ENCODE measurements around the gene WFIKKN2. TPM values are rescaled to one million over a fixed set of nuclear protein-coding genes. Genes with fewer than 3 reads are reported as not detected.

The WFIKKN2 gene
- total RNA-seq, 2 donors from 2014 or later: 0.29 to 0.35 TPM

- no peak overlapping the region for H3K27ac Mint-ChIP-seq
- no peaks in the 10 kb centered on the region for H3K36me3 ChIP-seq (ENCODE audit: control insufficient read depth, insufficient read depth, low read length)
- H3K9me3 Mint-ChIP-seq: no peaks in the 10 kb centered on the region
- DNase-seq: no peak
- H3K4me3 Mint-ChIP-seq: no peak overlapping the region
- H3K36me3 Mint-ChIP-seq (ENCODE audit: low read depth): no peaks in the 10 kb centered on the region
- H3K27me3 ChIP-seq (ENCODE audit: control insufficient read depth, insufficient read depth, low read length, poor library complexity, severe bottlenecking): no peaks in the 10 kb centered on the region
- no peak overlapping the region for H3K4me3 ChIP-seq (ENCODE audit: low read length)
- TF ChIP-seq CTCF (conservative IDR thresholded peaks at IDR 0.05): no peak
- peaks cover 2% of the 10 kb centered on the region for H3K27me3 Mint-ChIP-seq (ENCODE audit: insufficient read depth)
- no peak overlapping the region for H3K27ac ChIP-seq (ENCODE audit: low read depth, low read length)
- H3K9ac ChIP-seq (ENCODE audit: extremely low read depth, low read length, poor library complexity, severe bottlenecking): no peak overlapping the region
- no peaks in the 10 kb centered on the region for H3K4me1 ChIP-seq (ENCODE audit: control insufficient read depth, insufficient read depth, low read length)
- no peaks in the 10 kb centered on the region for H3K9me3 ChIP-seq (ENCODE audit: control insufficient read depth, low read length)
- H3K4me1 Mint-ChIP-seq: no peaks in the 10 kb centered on the region
These were observed 21.8 kb upstream of the WFIKKN2 start for GRCh38 chr17:50813583-50813982.

GRCh38 chr17:50815400-50815799, 20.0 kb upstream of the WFIKKN2 start:
- no peaks in the 10 kb centered on the region for H3K36me3 ChIP-seq (ENCODE audit: control insufficient read depth, insufficient read depth, low read length)
- no peaks in the 10 kb centered on the region for H3K4me1 Mint-ChIP-seq
- no peaks in the 10 kb centered on the region for H3K9me3 Mint-ChIP-seq

GRCh38 chr17:50816271-50816670, 19.1 kb upstream of the WFIKKN2 start:
- DNase-seq: no peak
- H3K9me3 ChIP-seq (ENCODE audit: control insufficient read depth, low read length): no peaks in the 10 kb centered on the region
- Mint-ChIP-seq H3K27me3 (ENCODE audit: insufficient read depth) (peaks cover 5% of the 10 kb centered on the region), H3K27ac (no peak overlapping the region), H3K36me3 (ENCODE audit: low read depth) (no peaks in the 10 kb centered on the region), H3K4me1 (no peaks in the 10 kb centered on the region), H3K4me3 (no peak overlapping the region), H3K9me3 (no peaks in the 10 kb centered on the region)
- no peaks in the 10 kb centered on the region for H3K4me1 ChIP-seq (ENCODE audit: control insufficient read depth, insufficient read depth, low read length)
- H3K4me3 ChIP-seq (ENCODE audit: low read length): no peak overlapping the region
- H3K27ac ChIP-seq (ENCODE audit: low read depth, low read length): no peak overlapping the region
- TF ChIP-seq CTCF (conservative IDR thresholded peaks at IDR 0.05): no peak
- no peak overlapping the region for H3K9ac ChIP-seq (ENCODE audit: extremely low read depth, low read length, poor library complexity, severe bottlenecking)
- WGBS, 2 experiments (ENCODE audit: insufficient coverage in 1 of 2, insufficient read length in 1 of 2): 91 to 100% methylated on average over 2 to 5 of the region's 5 CpGs
- H3K36me3 ChIP-seq (ENCODE audit: control insufficient read depth, insufficient read depth, low read length): no peaks in the 10 kb centered on the region
- H3K27me3 ChIP-seq (ENCODE audit: control insufficient read depth, insufficient read depth, low read length, poor library complexity, severe bottlenecking): no peaks in the 10 kb centered on the region

More at GRCh38 chr17:50815400-50815799, 20.0 kb upstream of the WFIKKN2 start:
- WGBS, 2 experiments (ENCODE audit: insufficient coverage in 1 of 2, insufficient read length in 1 of 2): 93 to 96% methylated on average over 3 of the region's 3 CpGs
- no peaks in the 10 kb centered on the region for H3K9me3 ChIP-seq (ENCODE audit: control insufficient read depth, low read length)
- H3K27ac ChIP-seq (ENCODE audit: low read depth, low read length): no peak overlapping the region
- H3K4me1 ChIP-seq (ENCODE audit: control insufficient read depth, insufficient read depth, low read length): no peaks in the 10 kb centered on the region
- H3K27ac Mint-ChIP-seq: no peak overlapping the region
- no peak for DNase-seq
- no peak for TF ChIP-seq CTCF (conservative IDR thresholded peaks at IDR 0.05)
- H3K9ac ChIP-seq (ENCODE audit: extremely low read depth, low read length, poor library complexity, severe bottlenecking): no peak overlapping the region
- H3K36me3 Mint-ChIP-seq (ENCODE audit: low read depth): no peaks in the 10 kb centered on the region
- no peak overlapping the region for H3K4me3 Mint-ChIP-seq
- no peak overlapping the region for H3K4me3 ChIP-seq (ENCODE audit: low read length)
- H3K27me3 Mint-ChIP-seq (ENCODE audit: insufficient read depth): peaks cover 2% of the 10 kb centered on the region
- no peaks in the 10 kb centered on the region for H3K27me3 ChIP-seq (ENCODE audit: control insufficient read depth, insufficient read depth, low read length, poor library complexity, severe bottlenecking)
